Nephron progenitor cell (in vitro differentiated cells): ENCODE data around the gene P2RY13.
A peak's percentile ranks its signal among the peaks of the same experiment; 100 is the strongest.

ENCODE experiments used
- DNase-seq: peaks from one replicate; pipeline ENCODE4 v3.0.0; 2021
- H3K27ac Mint-ChIP-seq: 2 replicates; pipeline ENCODE4 v1.8.0; 2021; ENCODE audit warnings: mild to moderate bottlenecking, moderate library complexity, mixed read lengths
- H3K27me3 Mint-ChIP-seq: 2 replicates; pipeline ENCODE4 v1.8.0; 2021; ENCODE audit warnings: mild to moderate bottlenecking, low read depth, mixed read lengths; ENCODE audit not compliant: poor library complexity
- H3K36me3 Mint-ChIP-seq: 2 replicates; pipeline ENCODE4 v1.8.0; 2021; ENCODE audit warnings: low read depth, mixed read lengths
- H3K4me1 Mint-ChIP-seq: 2 replicates; pipeline ENCODE4 v1.8.0; 2021; ENCODE audit warnings: mixed read lengths
- H3K4me3 Mint-ChIP-seq: 2 replicates; pipeline ENCODE4 v1.8.0; 2021; ENCODE audit warnings: mild to moderate bottlenecking, moderate library complexity, mixed read lengths
- H3K9me3 Mint-ChIP-seq: 2 replicates; pipeline ENCODE4 v1.8.0; 2021; ENCODE audit warnings: mild to moderate bottlenecking, moderate library complexity, mixed read lengths
- TF ChIP-seq, protein P1 (sequence below): fragments of 200-600 bp; sonication (generic); IDR thresholded peaks from 2 replicates; pipeline ENCODE4 v1.5.0; 2021; ENCODE audit warnings: antibody characterized with exemption

P2RY13 gene

DNA sequence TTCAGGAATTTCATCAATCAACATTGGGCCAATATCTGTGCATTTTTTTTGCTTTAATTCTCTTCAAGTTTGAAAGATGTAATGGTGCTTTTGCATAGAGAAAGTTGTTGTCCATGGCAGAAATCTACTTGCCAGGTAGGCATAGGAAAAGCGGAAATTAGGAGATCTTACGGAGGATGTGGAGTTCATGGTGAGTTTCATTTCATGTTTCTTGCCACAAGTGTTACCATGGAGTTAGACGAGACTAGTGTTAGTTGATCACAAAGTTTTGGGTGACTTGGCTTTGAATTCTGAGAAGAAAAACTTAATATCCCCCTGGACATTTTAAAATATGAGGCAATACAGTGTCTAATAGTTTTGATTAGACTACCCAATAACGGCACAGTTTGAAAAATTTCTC, 1.0 kb upstream of the P2RY13 start:
- no peak for DNase-seq

DNA sequence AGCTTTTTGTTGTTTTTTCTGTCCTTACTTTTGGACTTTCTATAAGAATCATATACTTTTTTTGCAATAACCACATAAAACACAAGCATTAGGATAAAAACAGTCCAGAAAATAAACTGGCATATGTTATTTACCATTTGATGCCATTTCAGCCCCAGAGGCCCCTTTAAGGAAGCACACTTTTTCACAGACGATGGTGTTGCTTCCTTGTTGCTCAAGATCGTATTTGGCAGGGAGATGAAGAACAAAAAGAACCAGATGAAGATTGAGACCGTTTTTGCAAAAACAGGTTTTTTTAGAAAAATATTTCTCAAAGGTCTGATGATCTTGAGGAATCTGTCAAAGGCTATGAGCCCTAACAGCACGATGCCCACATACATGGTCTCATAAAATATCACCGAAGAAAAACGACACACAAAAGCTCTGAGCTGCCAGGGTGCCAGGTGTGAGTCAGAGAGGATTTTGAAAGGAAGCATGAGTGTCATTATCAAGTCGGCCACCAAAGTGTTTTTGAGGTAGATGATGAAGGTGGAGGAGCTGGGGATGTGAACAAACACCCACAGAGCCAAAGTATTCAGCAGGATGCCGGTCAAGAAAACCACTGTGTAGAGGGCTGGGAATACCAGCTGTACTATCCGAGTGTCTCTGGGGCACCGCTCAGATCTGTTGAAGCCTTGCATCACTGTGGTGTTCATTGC, 902 bp downstream of the P2RY13 start:
- Mint-ChIP-seq H3K4me1 (no peaks in the 10 kb centered on the region), H3K27me3 (no peaks in the 10 kb centered on the region), H3K9me3 (no peaks in the 10 kb centered on the region), H3K27ac (no peak overlapping the region), H3K36me3 (peaks cover 3% of the 10 kb centered on the region), H3K4me3 (no peak overlapping the region)
- no peak for DNase-seq
- TF ChIP-seq, protein P1, sequence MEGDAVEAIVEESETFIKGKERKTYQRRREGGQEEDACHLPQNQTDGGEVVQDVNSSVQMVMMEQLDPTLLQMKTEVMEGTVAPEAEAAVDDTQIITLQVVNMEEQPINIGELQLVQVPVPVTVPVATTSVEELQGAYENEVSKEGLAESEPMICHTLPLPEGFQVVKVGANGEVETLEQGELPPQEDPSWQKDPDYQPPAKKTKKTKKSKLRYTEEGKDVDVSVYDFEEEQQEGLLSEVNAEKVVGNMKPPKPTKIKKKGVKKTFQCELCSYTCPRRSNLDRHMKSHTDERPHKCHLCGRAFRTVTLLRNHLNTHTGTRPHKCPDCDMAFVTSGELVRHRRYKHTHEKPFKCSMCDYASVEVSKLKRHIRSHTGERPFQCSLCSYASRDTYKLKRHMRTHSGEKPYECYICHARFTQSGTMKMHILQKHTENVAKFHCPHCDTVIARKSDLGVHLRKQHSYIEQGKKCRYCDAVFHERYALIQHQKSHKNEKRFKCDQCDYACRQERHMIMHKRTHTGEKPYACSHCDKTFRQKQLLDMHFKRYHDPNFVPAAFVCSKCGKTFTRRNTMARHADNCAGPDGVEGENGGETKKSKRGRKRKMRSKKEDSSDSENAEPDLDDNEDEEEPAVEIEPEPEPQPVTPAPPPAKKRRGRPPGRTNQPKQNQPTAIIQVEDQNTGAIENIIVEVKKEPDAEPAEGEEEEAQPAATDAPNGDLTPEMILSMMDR = no peak

More for the DNA sequence above, 1.0 kb upstream of the P2RY13 start:
- H3K27ac Mint-ChIP-seq = no peak overlapping the region
- no peaks in the 10 kb centered on the region for H3K4me1 Mint-ChIP-seq
- TF ChIP-seq, protein P1 = no peak
- H3K4me3 Mint-ChIP-seq = no peak overlapping the region
- H3K9me3 Mint-ChIP-seq = no peaks in the 10 kb centered on the region
- H3K36me3 Mint-ChIP-seq = no peaks in the 10 kb centered on the region
- no peaks in the 10 kb centered on the region for H3K27me3 Mint-ChIP-seq

DNA sequence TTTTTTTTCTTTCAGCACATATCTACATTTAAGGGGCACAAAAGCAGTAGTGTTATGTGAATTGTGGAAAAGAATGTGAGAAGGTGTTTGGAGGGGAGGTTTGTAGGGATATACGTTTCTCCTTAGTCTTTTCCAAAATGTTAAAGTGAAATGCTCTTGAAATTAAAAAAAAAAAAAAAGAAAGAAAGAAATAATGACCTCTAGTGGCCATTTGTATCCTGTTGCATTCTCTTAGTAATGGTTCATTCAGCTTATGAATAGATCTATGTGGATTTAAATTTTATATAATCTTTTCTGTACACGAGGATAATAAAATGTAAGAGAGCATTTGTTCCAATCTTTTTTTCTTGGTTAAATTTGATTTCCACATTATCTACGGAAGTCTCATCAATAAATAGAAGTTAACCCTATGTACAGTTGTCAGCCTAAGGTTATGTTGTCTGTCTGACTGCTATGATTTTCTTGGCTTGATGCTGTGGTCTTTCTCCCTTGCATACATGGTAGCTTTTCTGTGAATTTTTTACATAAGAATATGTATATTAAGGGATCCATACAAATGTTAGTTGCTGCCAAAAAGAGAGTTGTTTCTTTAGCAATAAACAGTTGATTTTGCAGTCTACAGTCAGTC, 1.7 kb downstream of the P2RY13 start:
- TF ChIP-seq, protein P1 = peak; percentile 72
- H3K36me3 Mint-ChIP-seq = peaks cover 11% of the 10 kb centered on the region

DNA sequence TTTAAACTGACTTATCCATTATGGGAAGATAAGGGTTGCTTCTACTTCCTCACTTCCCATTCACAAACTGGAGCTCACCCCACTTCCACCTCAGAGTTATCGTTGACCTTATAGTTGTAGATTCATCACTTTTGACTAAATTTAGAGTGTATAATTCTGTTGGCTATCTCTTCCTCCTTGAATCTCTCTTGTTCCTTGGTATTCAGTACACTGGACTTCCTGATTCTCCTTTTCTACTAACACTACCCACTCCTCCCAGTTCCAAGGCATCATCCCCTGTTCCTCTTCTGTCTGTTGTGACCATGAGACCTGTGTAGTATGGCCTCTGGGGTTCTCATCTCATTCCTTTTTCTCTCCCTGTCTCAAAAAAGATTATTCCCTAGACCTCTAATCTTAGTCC, 6.8 kb downstream of the P2RY13 start:
- H3K27ac Mint-ChIP-seq = no peak overlapping the region

More for the DNA sequence above, 1.7 kb downstream of the P2RY13 start:
- Mint-ChIP-seq H3K27ac (no peak overlapping the region), H3K27me3 (peaks cover 1% of the 10 kb centered on the region), H3K4me3 (no peak overlapping the region), H3K9me3 (no peaks in the 10 kb centered on the region), H3K4me1 (no peaks in the 10 kb centered on the region)
- DNase-seq = no peak

DNA sequence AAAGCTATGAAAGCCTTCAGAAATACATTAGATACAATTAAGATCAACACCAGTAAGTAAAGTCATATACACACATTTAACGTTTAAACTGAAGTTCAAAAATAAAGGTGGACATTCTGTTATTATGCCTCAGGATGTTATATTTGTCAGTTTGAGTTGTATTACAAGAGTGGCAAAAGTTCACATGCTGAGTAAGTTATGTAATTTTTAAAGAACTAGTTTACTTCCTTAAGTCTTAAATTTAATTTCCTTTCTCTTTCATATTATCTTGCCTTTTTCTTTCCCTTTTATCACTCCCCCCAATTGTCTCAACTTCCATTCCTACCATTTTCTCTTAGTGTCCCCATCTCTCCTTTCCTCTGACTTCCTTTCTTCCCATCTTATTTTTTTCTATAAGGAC, 7.8 kb downstream of the P2RY13 start:
- no peak overlapping the region for H3K27ac Mint-ChIP-seq
- H3K4me3 Mint-ChIP-seq = no peak overlapping the region
- DNase-seq = no peak
- peaks cover 14% of the 10 kb centered on the region for H3K36me3 Mint-ChIP-seq
- TF ChIP-seq, protein P1 = no peak
- no peaks in the 10 kb centered on the region for H3K4me1 Mint-ChIP-seq
- no peaks in the 10 kb centered on the region for H3K9me3 Mint-ChIP-seq
- H3K27me3 Mint-ChIP-seq = peaks cover 3% of the 10 kb centered on the region

More for the DNA sequence above, 6.8 kb downstream of the P2RY13 start:
- Mint-ChIP-seq H3K4me3 (no peak overlapping the region), H3K4me1 (no peaks in the 10 kb centered on the region), H3K9me3 (no peaks in the 10 kb centered on the region), H3K27me3 (peaks cover 3% of the 10 kb centered on the region), H3K36me3 (peaks cover 14% of the 10 kb centered on the region)
- DNase-seq = no peak
- TF ChIP-seq, protein P1 = no peak

DNA sequence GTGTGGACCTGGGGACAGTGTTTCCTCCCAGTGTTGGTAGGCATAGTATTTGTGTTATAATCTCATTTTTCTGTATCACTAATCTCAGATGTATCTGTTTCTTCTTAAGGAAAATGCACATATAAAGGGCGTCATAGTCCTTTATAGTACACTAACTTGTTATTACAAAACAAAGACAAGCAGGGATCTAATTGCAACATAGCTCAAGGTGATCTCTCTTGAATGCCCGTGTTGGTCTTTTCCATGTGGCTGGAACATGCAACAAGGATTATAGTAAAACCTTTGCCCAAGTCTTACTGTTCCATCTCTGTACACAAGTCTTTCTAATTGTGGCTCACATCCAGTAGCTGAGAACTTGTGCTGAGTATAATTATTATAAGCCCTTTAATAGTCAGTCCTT, 9.2 kb downstream of the P2RY13 start:
- TF ChIP-seq, protein P1 = no peak
- Mint-ChIP-seq H3K27ac (no peak overlapping the region), H3K27me3 (peaks cover 3% of the 10 kb centered on the region), H3K9me3 (no peaks in the 10 kb centered on the region), H3K4me1 (no peaks in the 10 kb centered on the region), H3K4me3 (no peak overlapping the region), H3K36me3 (peaks cover 14% of the 10 kb centered on the region)
- no peak for DNase-seq
